Trophoblast cell (in vitro differentiated cells and primary cell): ENCODE results near the gene NAA50.
A peak's percentile ranks its signal among the peaks of the same experiment; 100 is the strongest.

Source experiments
- DNase-seq, 2 donors: peaks; one replicate each; pipeline ENCODE4 v3.0.0-alpha.2; 2016
- H2AFZ ChIP-seq: 2 replicates; pipeline ENCODE4 v1.6.1; 2013; ENCODE audit warnings: low read length, moderate library complexity, mild to moderate bottlenecking; ENCODE audit not compliant: insufficient read depth, poor library complexity
- H2AK5ac ChIP-seq: 2 replicates; pipeline ENCODE4 v1.6.1; 2013; ENCODE audit warnings: mild to moderate bottlenecking, low read length
- H2BK120ac ChIP-seq: 2 replicates; pipeline ENCODE4 v1.6.1; 2013; ENCODE audit warnings: low read length, mild to moderate bottlenecking, moderate library complexity; ENCODE audit not compliant: insufficient read depth, poor library complexity
- H2BK12ac ChIP-seq: 2 replicates; pipeline ENCODE4 v1.6.1; 2013; ENCODE audit warnings: mild to moderate bottlenecking, low read length, moderate library complexity
- H2BK5ac ChIP-seq: 2 replicates; pipeline ENCODE4 v1.6.1; 2013; ENCODE audit warnings: low read length, low read depth, moderate library complexity, mild to moderate bottlenecking; ENCODE audit not compliant: poor library complexity
- H3K14ac ChIP-seq: 2 replicates; pipeline ENCODE4 v1.6.1; 2013; ENCODE audit warnings: mild to moderate bottlenecking, low read length
- H3K18ac ChIP-seq: 2 replicates; pipeline ENCODE4 v1.6.1; 2013; ENCODE audit warnings: mild to moderate bottlenecking, low read length
- H3K23ac ChIP-seq: 2 replicates; pipeline ENCODE4 v1.6.1; 2013; ENCODE audit warnings: low read length
- H3K27ac ChIP-seq: 2 replicates; pipeline ENCODE4 v1.5.1; 2013; ENCODE audit warnings: low read depth, mild to moderate bottlenecking, inconsistent platforms, low read length, moderate library complexity
- H3K27me3 ChIP-seq: 2 replicates; pipeline ENCODE4 v1.6.1; 2013; ENCODE audit warnings: inconsistent platforms, mild to moderate bottlenecking, low read length, moderate library complexity; ENCODE audit not compliant: insufficient read depth
- H3K36me3 ChIP-seq, 2 experiments: 1 replicate in 1 of 2; 2 replicates in 1 of 2; pipeline ENCODE4 v1.6.1; 2013; ENCODE audit warnings: low read length in 2 of 2, mild to moderate bottlenecking in 2 of 2, moderate library complexity in 1 of 2; ENCODE audit not compliant: insufficient read depth in 2 of 2, control insufficient read depth in 1 of 2
- H3K4ac ChIP-seq: 2 replicates; pipeline ENCODE4 v1.6.1; 2013; ENCODE audit warnings: low read depth, mild to moderate bottlenecking, low read length, moderate library complexity
- H3K4me1 ChIP-seq, 2 experiments: 1 replicate in 1 of 2; 2 replicates in 1 of 2; pipeline ENCODE4 v1.6.1; 2013; ENCODE audit warnings: low read length in 2 of 2, mild to moderate bottlenecking in 2 of 2, moderate library complexity in 1 of 2; ENCODE audit not compliant: insufficient read depth in 2 of 2, control insufficient read depth in 1 of 2
- H3K4me2 ChIP-seq: 2 replicates; pipeline ENCODE4 v1.6.1; 2013; ENCODE audit warnings: inconsistent platforms, mild to moderate bottlenecking, low read length, moderate library complexity
- H3K4me3 ChIP-seq: 2 replicates; pipeline ENCODE4 v1.5.1; 2013; ENCODE audit warnings: mild to moderate bottlenecking, low read depth, low read length, inconsistent platforms
- H3K79me1 ChIP-seq: one replicate; pipeline ENCODE4 v1.6.1; 2013; ENCODE audit warnings: low read length
- H3K79me2 ChIP-seq: 2 replicates; pipeline ENCODE4 v1.6.1; 2013; ENCODE audit warnings: low read length, mild to moderate bottlenecking; ENCODE audit not compliant: control insufficient read depth, insufficient read depth, poor library complexity
- H3K9ac ChIP-seq: 2 replicates; pipeline ENCODE4 v1.6.1; 2013; ENCODE audit warnings: mild to moderate bottlenecking, low read length
- H3K9me3 ChIP-seq: 2 replicates; pipeline ENCODE4 v1.6.1; 2013; ENCODE audit warnings: low read depth, mild to moderate bottlenecking, control low read depth, inconsistent platforms, low read length; ENCODE audit not compliant: insufficient read depth
- H4K12ac ChIP-seq: 2 replicates; pipeline ENCODE4 v1.6.1; 2013; ENCODE audit warnings: low read depth, mild to moderate bottlenecking, low read length, moderate library complexity
- H4K8ac ChIP-seq: 2 replicates; pipeline ENCODE4 v1.6.1; 2013; ENCODE audit warnings: low read depth, mild to moderate bottlenecking, low read length, moderate library complexity
- H4K91ac ChIP-seq: one replicate; pipeline ENCODE4 v1.6.1; 2013; ENCODE audit warnings: low read depth, mild to moderate bottlenecking, low read length, moderate library complexity
- WGBS: extraction: QIAGEN DNeasy Blood & Tissue Kit; methylation state at CpG from one replicate; pipeline ENCODE4 v1.1.7; 2013; ENCODE audit warnings: missing lambda C conversion rate; ENCODE audit not compliant: insufficient read length, insufficient coverage; ENCODE audit errors: extremely low coverage; 5-methylcytosine and 5-hydroxymethylcytosine counted together

Gene NAA50

GRCh38 chr3:113758389-113759024 lies 12.5 kb upstream of the NAA50 start:
- Histone ChIP-seq H3K36me3 (no peaks in the 10 kb centered on the region), H3K4me2 (no peak overlapping the region), H4K91ac (no peak overlapping the region), H3K14ac (no peak overlapping the region), H4K12ac (no peak overlapping the region), H3K23ac (no peak overlapping the region), H3K9me3 (no peaks in the 10 kb centered on the region), H3K4ac (no peak overlapping the region), H2BK120ac (no peak overlapping the region), H2AFZ (no peak overlapping the region), H2BK12ac (no peak overlapping the region), H2AK5ac (no peak overlapping the region), H2BK5ac (no peak overlapping the region), H3K9ac (no peak overlapping the region), H3K4me3 (no peak overlapping the region), H3K27me3 (no peaks in the 10 kb centered on the region), H3K4me1 (no peaks in the 10 kb centered on the region), H3K79me2 (no peaks in the 10 kb centered on the region), H3K18ac (no peak overlapping the region), H4K8ac (no peak overlapping the region), H3K27ac (no peak overlapping the region), H3K79me1 (no peaks in the 10 kb centered on the region)
- WGBS = no CpG with 5 or more reads among the region's 1 CpG
- DNase-seq = no peak

GRCh38 chr3:113754494-113755159 lies 8.6 kb upstream of the NAA50 start:
- no CpG with 5 or more reads among the region's 5 CpGs for WGBS

GRCh38 chr3:113753376-113753985 lies 7.4 kb upstream of the NAA50 start:
- Histone ChIP-seq H3K23ac (no peak overlapping the region), H3K9ac (no peak overlapping the region), H3K4me1 (no peaks in the 10 kb centered on the region), H4K8ac (no peak overlapping the region), H3K9me3 (no peaks in the 10 kb centered on the region), H3K36me3 (no peaks in the 10 kb centered on the region), H3K79me2 (peaks cover 2% of the 10 kb centered on the region), H3K4me3 (no peak overlapping the region), H3K27ac (no peak overlapping the region), H3K18ac (no peak overlapping the region), H4K12ac (no peak overlapping the region), H2AK5ac (no peak overlapping the region), H4K91ac (no peak overlapping the region), H3K14ac (no peak overlapping the region), H2BK12ac (no peak overlapping the region), H3K27me3 (no peaks in the 10 kb centered on the region), H3K4me2 (no peak overlapping the region), H2AFZ (no peak overlapping the region), H2BK5ac (no peak overlapping the region), H3K4ac (no peak overlapping the region), H2BK120ac (no peak overlapping the region), H3K79me1 (no peaks in the 10 kb centered on the region)
- 100% methylated on average over 1 of the region's 4 CpGs for WGBS
- no peak for DNase-seq

More at GRCh38 chr3:113754494-113755159, 8.6 kb upstream of the NAA50 start:
- Histone ChIP-seq H2AK5ac (no peak overlapping the region), H3K4me2 (no peak overlapping the region), H3K4ac (peak overlapping the region; percentile 46), H2BK120ac (no peak overlapping the region), H3K23ac (no peak overlapping the region), H3K27me3 (no peaks in the 10 kb centered on the region), H3K9ac (no peak overlapping the region), H3K4me3 (no peak overlapping the region), H2BK5ac (no peak overlapping the region), H3K4me1 (no peaks in the 10 kb centered on the region), H4K8ac (no peak overlapping the region), H3K9me3 (no peaks in the 10 kb centered on the region), H3K18ac (no peak overlapping the region), H3K27ac (no peak overlapping the region), H3K36me3 (no peaks in the 10 kb centered on the region), H3K79me2 (no peaks in the 10 kb centered on the region), H4K91ac (no peak overlapping the region), H3K79me1 (no peaks in the 10 kb centered on the region), H3K14ac (no peak overlapping the region), H4K12ac (no peak overlapping the region), H2AFZ (no peak overlapping the region), H2BK12ac (no peak overlapping the region)
- peak in 1 of 2 donors; percentile 11 for DNase-seq

- H2BK5ac ChIP-seq = no peak overlapping the region
- no peak overlapping the region for H3K4ac ChIP-seq
- H4K8ac ChIP-seq = no peak overlapping the region
- no peak overlapping the region for H4K12ac ChIP-seq
- H3K23ac ChIP-seq = no peak overlapping the region
- H3K79me1 ChIP-seq = peaks cover 8% of the 10 kb centered on the region
- H3K9ac ChIP-seq = no peak overlapping the region
- H3K36me3 ChIP-seq = no peaks in the 10 kb centered on the region
- no peak overlapping the region for H3K4me3 ChIP-seq
- H3K14ac ChIP-seq = no peak overlapping the region
- no peak overlapping the region for H3K4me2 ChIP-seq
- no peak overlapping the region for H4K91ac ChIP-seq
- no peak overlapping the region for H3K18ac ChIP-seq
- no peaks in the 10 kb centered on the region for H3K4me1 ChIP-seq
- H2BK12ac ChIP-seq = no peak overlapping the region
- no peak overlapping the region for H3K27ac ChIP-seq
- no peak overlapping the region for H2AK5ac ChIP-seq
- H3K27me3 ChIP-seq = no peaks in the 10 kb centered on the region
- DNase-seq = no peak
- peaks cover 5% of the 10 kb centered on the region for H3K79me2 ChIP-seq
- no peak overlapping the region for H2BK120ac ChIP-seq
- H3K9me3 ChIP-seq = no peaks in the 10 kb centered on the region
- no peak overlapping the region for H2AFZ ChIP-seq
Measured at GRCh38 chr3:113751141-113751540, 5.1 kb upstream of the NAA50 start.
